ENCODE data around the gene SGMS1.

DNA sequence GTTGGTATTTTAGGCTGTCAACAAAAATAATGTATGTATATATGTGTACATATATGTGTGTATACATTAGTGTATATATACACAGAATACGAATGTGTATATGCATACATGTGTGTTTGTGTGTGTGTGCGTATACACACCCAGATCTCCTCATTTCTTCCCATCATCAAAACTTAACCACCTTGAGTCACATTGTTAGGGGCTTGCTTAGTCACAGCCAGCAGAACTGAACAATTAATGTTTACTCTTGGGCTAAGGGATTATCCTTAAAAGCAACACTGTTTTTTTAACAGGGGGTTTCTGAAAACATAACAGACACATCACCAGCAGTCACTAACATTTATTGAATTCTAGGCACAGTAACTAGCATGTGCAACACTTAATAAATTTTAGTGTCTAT lies 289.5 kb downstream of the SGMS1 start:
- TF ChIP-seq, protein P1, sequence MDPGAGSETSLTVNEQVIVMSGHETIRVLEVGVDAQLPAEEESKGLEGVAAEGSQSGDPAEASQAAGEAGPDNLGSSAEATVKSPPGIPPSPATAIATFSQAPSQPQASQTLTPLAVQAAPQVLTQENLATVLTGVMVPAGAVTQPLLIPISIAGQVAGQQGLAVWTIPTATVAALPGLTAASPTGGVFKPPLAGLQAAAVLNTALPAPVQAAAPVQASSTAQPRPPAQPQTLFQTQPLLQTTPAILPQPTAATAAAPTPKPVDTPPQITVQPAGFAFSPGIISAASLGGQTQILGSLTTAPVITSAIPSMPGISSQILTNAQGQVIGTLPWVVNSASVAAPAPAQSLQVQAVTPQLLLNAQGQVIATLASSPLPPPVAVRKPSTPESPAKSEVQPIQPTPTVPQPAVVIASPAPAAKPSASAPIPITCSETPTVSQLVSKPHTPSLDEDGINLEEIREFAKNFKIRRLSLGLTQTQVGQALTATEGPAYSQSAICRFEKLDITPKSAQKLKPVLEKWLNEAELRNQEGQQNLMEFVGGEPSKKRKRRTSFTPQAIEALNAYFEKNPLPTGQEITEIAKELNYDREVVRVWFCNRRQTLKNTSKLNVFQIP (CRISPR knock-in tag; IDR thresholded peaks at IDR 0.05; ENCODE audit: borderline replicate concordance, low read depth): no peak
- TF ChIP-seq ZFP30 (CRISPR knock-in tag; IDR thresholded peaks at IDR 0.05): no peak
- TF ChIP-seq, protein P2, sequence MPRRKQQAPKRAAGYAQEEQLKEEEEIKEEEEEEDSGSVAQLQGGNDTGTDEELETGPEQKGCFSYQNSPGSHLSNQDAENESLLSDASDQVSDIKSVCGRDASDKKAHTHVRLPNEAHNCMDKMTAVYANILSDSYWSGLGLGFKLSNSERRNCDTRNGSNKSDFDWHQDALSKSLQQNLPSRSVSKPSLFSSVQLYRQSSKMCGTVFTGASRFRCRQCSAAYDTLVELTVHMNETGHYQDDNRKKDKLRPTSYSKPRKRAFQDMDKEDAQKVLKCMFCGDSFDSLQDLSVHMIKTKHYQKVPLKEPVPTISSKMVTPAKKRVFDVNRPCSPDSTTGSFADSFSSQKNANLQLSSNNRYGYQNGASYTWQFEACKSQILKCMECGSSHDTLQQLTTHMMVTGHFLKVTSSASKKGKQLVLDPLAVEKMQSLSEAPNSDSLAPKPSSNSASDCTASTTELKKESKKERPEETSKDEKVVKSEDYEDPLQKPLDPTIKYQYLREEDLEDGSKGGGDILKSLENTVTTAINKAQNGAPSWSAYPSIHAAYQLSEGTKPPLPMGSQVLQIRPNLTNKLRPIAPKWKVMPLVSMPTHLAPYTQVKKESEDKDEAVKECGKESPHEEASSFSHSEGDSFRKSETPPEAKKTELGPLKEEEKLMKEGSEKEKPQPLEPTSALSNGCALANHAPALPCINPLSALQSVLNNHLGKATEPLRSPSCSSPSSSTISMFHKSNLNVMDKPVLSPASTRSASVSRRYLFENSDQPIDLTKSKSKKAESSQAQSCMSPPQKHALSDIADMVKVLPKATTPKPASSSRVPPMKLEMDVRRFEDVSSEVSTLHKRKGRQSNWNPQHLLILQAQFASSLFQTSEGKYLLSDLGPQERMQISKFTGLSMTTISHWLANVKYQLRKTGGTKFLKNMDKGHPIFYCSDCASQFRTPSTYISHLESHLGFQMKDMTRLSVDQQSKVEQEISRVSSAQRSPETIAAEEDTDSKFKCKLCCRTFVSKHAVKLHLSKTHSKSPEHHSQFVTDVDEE (CRISPR knock-in tag; IDR thresholded peaks at IDR 0.05): no peak

Measured in SK-N-SH treated with all-trans-retinoic acid at 6 μM for 48 hours (cell line).